T-helper 2 cell treated with Interferon-gamma antibody and Interleukin-4, amounts not matched to agents 100 ng/mL and 5 ng/mL, for 36 hours (primary cell): ENCODE measurements around the gene LRP1. TPM values are rescaled to one million over a fixed set of nuclear protein-coding genes. Genes with fewer than 3 reads are reported as not detected.

Source experiments
- intact Hi-C: fragments of 100-400 bp; cut with micrococcal nuclease; formaldehyde crosslinking; loops from one replicate; pipeline ENCODE4 v1.15.1; 2023
- total RNA-seq: library from RNA; stranded (reverse); gene quantifications from 2 replicates; pipeline ENCODE4 v1.2.3, GENCODE V29; 2022

The LRP1 gene
- 0.57 and 0.91 TPM in 2 replicates for total RNA-seq

- intact Hi-C loops, result loop anchor here (5.0 kb wide), 1 partner anchor 376 kb away; the partner anchor contains the start of gene PRIM1
Measured at GRCh38 chr12:57127726-57128518, at the start of gene LRP1. LRP1 (plus strand) TSS chr12:57128483; CDS start chr12:57128965, 482 bp downstream.

DNA sequence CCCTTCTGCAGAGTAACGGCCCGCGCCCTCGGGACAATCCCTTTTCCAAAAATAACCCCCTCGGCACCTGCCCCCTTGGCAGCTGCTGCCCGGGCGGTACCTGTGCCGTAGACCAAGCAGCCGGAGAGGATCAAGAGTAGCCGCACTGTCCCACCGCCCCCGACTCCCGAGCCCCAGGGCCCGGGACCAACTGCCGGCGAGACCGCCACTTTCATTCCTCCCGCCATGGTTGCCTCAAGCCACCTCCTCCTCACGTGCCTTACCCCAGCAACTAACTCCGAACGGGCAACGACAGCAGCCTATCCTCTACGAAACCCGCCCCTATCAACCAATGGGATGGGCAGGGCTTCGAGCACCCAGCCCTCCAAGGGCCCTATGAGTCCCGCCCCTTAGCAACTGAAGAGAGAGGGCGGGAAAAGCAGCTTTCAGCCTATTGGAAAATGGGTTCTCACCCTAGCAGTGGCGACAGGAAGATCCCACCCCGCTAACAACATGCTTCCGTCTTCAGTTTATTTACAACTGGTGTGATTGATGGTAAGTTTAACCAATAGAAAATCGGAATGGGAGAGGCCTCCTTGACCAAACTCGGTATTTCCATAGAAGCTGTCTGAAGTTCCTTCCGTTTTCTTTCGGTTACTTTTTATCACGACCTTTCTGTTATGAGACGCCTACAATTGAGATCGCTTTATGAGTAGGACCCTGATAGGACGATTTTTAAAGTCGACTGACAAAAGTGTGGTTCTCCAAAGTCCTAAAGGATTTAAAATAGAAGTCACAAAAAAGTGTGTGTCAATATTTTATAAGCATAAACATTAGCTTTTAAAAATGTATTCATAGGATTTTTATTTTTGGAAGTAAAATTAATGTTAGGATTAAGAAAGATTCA lies 49.5 kb upstream of the LRP1 start, which contains the start of gene NEMP1:
NEMP1 (minus strand) TSS at position 273 of the 886 bp plus-strand sequence; CDS start at position 227, 46 bp downstream.
- intact Hi-C loops, result loop anchor here (1.0 kb wide), 5 partner anchors 9 to 394 kb away; partner anchors contain the start of gene STAT6

DNA sequence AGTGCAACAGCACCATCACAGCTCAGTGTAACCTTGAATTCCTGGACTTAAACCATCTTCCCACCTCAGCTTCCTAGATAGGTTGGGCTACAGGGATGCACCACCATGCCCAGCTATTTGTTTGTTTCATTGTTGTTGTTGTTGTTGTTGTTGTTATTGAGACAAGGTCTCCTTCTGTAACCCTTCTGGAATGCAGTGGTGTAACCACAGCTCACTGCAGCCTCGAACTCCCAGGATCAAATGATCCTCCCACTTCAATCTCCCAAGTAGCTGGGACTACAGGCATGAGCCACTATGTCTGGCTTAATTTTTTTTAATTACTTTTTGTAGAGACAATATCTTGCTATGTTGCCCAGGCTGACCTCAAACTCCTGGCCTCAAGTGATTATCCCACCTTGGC lies 48.5 kb upstream of the LRP1 start:
- intact Hi-C loops, result no loop called here

GRCh38 chr12:57080855-57081254 lies 47.4 kb upstream of the LRP1 start:
- intact Hi-C loops, result no loop called here

GRCh38 chr12:57085999-57086492 lies 42.2 kb upstream of the LRP1 start:
- intact Hi-C loops, result loop anchor here (1.0 to 5.0 kb wide), 3 partner anchors 17 to 454 kb away; partner anchors contain the start of genes BAZ2A and NACA

DNA sequence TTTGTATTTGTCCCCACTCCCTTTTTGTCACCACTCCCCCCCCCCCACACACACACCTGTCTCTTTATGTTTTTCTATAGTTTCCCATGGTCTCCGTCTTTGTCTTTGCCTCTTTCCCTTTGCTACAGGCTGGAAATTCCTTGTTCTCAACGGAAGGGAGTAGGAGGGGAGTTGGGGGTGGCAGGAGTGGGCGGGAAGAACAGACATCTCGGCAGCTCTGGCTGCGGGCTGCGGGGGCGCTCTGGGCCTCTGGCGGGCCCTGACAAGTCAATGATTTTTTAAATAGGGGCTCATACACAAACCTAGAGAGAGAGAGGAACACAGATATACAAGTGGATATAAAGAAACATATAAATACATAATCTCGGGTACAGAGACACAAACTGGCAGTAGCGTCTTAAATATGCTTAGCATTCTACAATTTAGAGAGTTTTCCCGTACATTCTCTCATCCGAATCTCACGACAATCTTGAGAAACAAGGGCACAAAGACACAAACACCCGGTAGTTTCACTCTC lies 41.7 kb upstream of the LRP1 start:
- intact Hi-C loops, result loop anchor here (1.0 to 5.0 kb wide), 3 partner anchors 17 to 454 kb away; partner anchors contain the start of genes BAZ2A and NACA

DNA sequence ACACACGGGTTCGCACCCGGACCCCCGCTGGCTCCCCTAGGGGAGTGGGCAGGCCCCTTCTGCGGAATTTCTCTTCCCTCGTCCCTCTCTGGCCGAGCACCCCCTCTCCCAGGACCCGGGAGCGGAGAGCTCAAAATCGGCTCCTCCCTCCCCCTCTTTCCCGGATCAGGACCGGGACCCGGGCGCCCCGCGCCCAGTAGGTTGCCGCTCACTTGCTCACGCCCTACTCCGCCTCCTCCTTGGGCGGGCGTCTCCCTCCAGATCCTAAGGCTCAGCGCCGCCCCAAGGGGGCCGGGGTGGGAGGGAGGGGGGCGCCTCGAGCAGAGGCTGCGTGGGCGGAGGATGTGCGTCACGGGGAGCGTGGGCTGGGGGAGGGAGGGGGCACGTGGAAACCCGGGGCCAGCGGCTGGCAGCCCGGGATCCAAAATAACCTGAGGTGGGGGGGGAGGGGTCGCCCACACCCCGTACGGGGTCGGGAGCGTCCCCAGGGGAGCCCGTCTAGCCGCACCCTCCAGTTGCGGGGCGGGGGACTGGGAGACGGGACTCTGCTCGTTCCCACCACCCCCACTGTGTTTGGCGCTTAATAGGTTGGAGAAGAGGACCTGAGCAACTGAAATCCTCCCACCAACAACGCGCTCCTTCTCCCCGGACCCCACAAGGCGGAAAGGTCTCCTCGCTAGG lies 41.1 kb upstream of the LRP1 start:
- intact Hi-C loops, result loop anchor here (5.0 kb wide), 2 partner anchors 360 to 455 kb away; partner anchors contain the start of genes BAZ2A and NACA

- intact Hi-C loops, result loop anchor here (1.0 to 5.0 kb wide), 7 partner anchors 10 to 664 kb away; partner anchors contain the start of genes BAZ2A, CDK4, MBD6 and NACA
Measured at GRCh38 chr12:57087691-57088353, 40.5 kb upstream of the LRP1 start.

DNA sequence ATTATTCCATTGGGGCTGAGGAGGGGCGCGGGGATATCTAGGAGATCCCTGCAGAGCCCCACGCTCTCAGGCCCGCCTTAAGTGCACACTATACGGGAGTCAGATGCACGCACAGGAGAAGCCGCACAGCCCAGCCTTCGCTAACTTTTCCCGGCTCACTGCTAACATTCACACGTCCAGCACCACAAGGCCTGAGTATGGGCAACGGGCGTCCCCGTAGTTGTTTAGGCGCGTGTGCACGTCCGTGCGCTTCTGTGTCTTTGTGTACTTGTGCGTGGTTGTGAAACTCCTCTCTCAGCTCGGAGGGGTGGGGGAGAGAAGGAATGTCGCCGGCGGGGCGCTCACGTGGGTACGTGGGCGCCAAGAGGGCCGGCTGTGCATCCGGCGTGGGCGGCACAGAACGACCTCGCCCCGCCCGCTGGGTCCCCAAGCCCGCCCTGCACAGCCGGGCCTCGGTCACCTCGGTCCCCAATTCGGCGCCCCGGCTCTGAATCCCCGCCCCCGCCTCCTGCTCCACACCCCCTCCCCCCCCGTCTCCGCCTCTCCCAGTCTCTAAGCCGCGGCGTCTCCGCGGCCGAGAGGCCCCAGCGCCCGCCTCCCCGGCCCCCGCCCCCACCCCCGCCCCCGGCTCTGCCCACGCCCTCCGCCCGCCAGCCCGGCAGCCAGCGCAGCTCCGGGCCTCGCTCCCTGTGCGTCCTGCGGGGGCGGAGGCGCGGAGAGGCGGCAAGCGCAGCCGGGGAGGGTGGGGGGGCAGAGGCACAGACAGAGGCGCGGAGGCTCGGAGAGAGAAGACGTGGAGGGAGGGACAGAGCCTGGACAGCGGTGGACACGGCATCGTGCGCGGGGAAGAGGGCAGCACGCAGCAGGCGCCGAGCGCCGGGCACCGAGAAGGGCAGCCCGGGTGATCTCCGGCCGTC lies 39.7 kb upstream of the LRP1 start, which contains the start of gene NAB2:
NAB2 (plus strand) TSS at position 761 of the 917 bp plus-strand sequence. CDS start 158 bp downstream, outside the sequence.
- intact Hi-C loops, result loop anchor here (1.0 to 5.0 kb wide), 7 partner anchors 10 to 664 kb away; partner anchors contain the start of genes BAZ2A, CDK4, MBD6 and NACA

DNA sequence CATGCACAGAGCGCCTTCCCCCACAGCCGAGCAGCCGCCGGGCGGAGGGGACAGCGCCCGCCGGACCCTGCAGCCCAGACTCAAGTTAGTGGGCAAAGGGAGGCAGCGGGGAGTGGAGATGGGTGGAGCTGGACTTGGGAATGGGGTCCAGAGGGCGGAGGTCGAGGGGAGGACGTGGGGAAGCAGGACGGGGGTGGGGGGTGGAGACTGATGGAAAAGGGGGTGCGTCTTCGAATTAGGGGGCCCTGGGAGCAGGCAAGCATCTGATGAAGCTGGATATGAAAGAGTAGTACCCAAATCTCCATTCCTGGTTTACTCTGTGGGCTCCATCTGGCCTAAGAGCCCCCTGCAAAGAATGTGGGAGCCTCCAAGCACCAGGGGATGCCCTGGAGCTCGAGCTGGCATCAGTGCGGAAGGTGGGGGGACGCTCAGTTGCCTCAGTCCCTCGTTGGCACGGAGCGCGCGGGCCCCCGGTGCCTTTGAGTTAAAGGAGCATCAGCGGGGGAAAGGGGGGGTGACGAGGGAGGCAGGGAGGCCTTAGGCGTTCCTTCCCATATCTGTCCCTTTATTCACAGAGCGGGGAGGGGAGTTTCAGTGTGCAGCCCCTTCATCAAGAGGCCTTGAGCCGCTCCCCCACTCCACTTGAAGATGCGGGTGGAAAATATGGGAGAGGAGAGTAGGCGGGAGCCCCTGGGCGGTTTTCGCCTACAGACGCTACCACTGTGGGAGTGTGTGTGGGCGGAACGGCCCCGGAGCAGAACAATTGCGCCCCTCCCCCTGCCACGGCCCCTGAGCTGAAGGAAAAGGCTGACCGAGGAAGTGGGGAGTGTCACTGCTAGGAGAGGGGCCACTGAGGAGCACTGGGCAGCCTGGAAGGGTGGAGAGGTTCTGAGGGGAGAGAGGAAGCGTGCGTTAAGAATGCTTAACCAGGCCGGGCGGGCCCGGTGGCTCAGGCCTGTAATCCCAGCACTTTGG lies 38.7 kb upstream of the LRP1 start:
- intact Hi-C loops, result loop anchor here (5.0 kb wide), 2 partner anchors 362 to 457 kb away; partner anchors contain the start of genes BAZ2A and NACA

GRCh38 chr12:57090490-57090889 lies 37.8 kb upstream of the LRP1 start:
- intact Hi-C loops, result no loop called here

- intact Hi-C loops, result no loop called here
Measured at GRCh38 chr12:57090924-57091637, 37.2 kb upstream of the LRP1 start.

DNA sequence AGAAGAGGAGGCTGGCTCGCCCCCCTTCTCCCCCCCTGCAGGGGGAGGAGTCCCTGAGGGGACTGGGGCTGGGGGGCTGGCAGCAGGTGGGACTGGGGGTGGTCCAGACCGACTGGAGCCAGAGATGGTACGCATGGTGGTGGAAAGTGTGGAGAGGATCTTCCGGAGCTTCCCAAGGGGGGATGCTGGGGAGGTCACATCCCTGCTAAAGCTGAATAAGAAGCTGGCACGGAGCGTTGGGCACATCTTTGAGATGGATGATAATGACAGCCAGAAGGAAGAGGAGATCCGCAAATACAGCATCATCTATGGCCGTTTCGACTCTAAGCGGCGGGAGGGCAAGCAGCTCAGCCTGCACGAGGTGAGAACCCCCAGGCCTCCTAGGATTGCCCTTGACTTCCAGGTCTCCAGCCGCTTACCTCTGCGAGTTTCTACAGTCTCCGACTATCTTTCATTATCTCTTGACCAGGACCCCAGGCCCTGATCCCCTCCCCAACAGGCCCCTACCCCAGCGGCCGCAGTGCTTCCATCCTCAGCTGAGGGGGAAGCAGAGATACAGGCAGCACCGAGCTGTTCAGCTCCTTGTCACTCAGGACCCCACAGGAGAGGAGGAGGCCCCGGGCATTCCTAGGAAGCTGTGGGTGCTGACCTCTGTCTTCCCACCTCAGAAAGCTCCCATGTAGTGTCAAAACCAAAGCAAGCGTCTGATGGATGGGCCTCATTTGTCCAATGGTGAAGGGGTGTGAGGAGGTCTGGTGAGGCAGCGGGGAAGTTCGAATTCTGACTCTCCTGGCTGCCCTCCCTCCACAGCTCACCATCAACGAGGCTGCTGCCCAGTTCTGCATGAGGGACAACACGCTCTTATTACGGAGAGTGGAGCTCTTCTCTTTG lies 36.4 kb upstream of the LRP1 start:
- intact Hi-C loops, result no loop called here

GRCh38 chr12:57092529-57092862 lies 35.8 kb upstream of the LRP1 start:
- intact Hi-C loops, result no loop called here

GRCh38 chr12:57092876-57093414 lies 35.3 kb upstream of the LRP1 start:
- intact Hi-C loops, result loop anchor here (1.0 kb wide), 1 partner anchor 24 kb away; no protein-coding TSS in a partner anchor
